Endodermal cell (in vitro differentiated cells): ENCODE measurements around the gene ARMH3. TPM values are rescaled to one million over a fixed set of nuclear protein-coding genes. Genes with fewer than 3 reads are reported as not detected.
A peak's percentile ranks its signal among the peaks of the same experiment; 100 is the strongest.

Experiments
- DNase-seq: peaks from one replicate; pipeline ENCODE4 v3.0.0-alpha.2; 2017
- H3K27ac ChIP-seq: 2 replicates; pipeline ENCODE4 v1.5.1; 2013; ENCODE audit warnings: mild to moderate bottlenecking, low read depth, low read length, moderate library complexity
- H3K27me3 ChIP-seq: 2 replicates; pipeline ENCODE4 v1.6.1; 2013; ENCODE audit warnings: mild to moderate bottlenecking, low read length, moderate library complexity; ENCODE audit not compliant: insufficient read depth, control insufficient read depth, poor library complexity, severe bottlenecking
- H3K36me3 ChIP-seq: 2 replicates; pipeline ENCODE4 v1.7.0; 2013; ENCODE audit warnings: mild to moderate bottlenecking, low read length, moderate library complexity; ENCODE audit not compliant: control insufficient read depth, insufficient read depth
- H3K4me1 ChIP-seq: one replicate; pipeline ENCODE4 v1.7.0; 2013; ENCODE audit warnings: low read length; ENCODE audit not compliant: control insufficient read depth, insufficient read depth
- H3K4me3 ChIP-seq: 2 replicates; pipeline ENCODE4 v1.5.1; 2013; ENCODE audit warnings: mild to moderate bottlenecking, low read length, moderate library complexity
- H3K9ac ChIP-seq: 2 replicates; pipeline ENCODE4 v1.6.1; 2013; ENCODE audit warnings: mild to moderate bottlenecking, low read length, moderate library complexity; ENCODE audit not compliant: poor library complexity, severe bottlenecking; ENCODE audit errors: extremely low read depth
- H3K9me3 ChIP-seq: 2 replicates; pipeline ENCODE4 v1.6.1; 2013; ENCODE audit warnings: mild to moderate bottlenecking, low read length, moderate library complexity; ENCODE audit not compliant: control insufficient read depth
- H3K27ac Mint-ChIP-seq: 2 replicates; pipeline ENCODE4 v1.8.0; 2020; ENCODE audit warnings: mixed read lengths
- H3K27me3 Mint-ChIP-seq: 2 replicates; pipeline ENCODE4 v1.8.0; 2021; ENCODE audit warnings: mild to moderate bottlenecking, mixed read lengths; ENCODE audit not compliant: insufficient read depth
- H3K36me3 Mint-ChIP-seq: 2 replicates; pipeline ENCODE4 v1.8.0; 2020; ENCODE audit warnings: low read depth, mixed read lengths
- H3K4me1 Mint-ChIP-seq: 2 replicates; pipeline ENCODE4 v1.8.0; 2020; ENCODE audit warnings: mixed read lengths
- H3K4me3 Mint-ChIP-seq: 2 replicates; pipeline ENCODE4 v1.8.0; 2020; ENCODE audit warnings: mild to moderate bottlenecking, moderate library complexity, mixed read lengths
- H3K9me3 Mint-ChIP-seq: 2 replicates; pipeline ENCODE4 v1.8.0; 2020; ENCODE audit warnings: mild to moderate bottlenecking, mixed read lengths
- WGBS, 2 experiments: methylation state at CpG; one replicate each; pipeline versions ENCODE4 v1.1.5 to v1.1.7; 2013; ENCODE audit warnings: missing lambda C conversion rate in 2 of 2, mixed read lengths in 1 of 2; ENCODE audit not compliant: insufficient coverage in 1 of 2, insufficient read length in 1 of 2; 5-methylcytosine and 5-hydroxymethylcytosine counted together
- total RNA-seq, 2 donors: library from RNA; stranded (reverse); fragmentation: NEBNext Ultra II Directional in 1 of 2; extraction: Animal tissue kit (Norgen Biotek cat#: 25700) in 1 of 2; gene quantifications; 2 replicates in 1 of 2; 3 replicates in 1 of 2; pipeline ENCODE4 v1.2.1, GENCODE V29; 2021
- TF ChIP-seq, protein P1 (sequence below): fragments of 200-600 bp; sonication (generic); conservative IDR thresholded peaks from 2 replicates; pipeline ENCODE4 v1.5.0; 2021; ENCODE audit warnings: antibody characterized with exemption, mild to moderate bottlenecking

ARMH3 gene
- total RNA-seq, 2 donors from 2014 or later: 18.0 to 19.7 TPM

DNA sequence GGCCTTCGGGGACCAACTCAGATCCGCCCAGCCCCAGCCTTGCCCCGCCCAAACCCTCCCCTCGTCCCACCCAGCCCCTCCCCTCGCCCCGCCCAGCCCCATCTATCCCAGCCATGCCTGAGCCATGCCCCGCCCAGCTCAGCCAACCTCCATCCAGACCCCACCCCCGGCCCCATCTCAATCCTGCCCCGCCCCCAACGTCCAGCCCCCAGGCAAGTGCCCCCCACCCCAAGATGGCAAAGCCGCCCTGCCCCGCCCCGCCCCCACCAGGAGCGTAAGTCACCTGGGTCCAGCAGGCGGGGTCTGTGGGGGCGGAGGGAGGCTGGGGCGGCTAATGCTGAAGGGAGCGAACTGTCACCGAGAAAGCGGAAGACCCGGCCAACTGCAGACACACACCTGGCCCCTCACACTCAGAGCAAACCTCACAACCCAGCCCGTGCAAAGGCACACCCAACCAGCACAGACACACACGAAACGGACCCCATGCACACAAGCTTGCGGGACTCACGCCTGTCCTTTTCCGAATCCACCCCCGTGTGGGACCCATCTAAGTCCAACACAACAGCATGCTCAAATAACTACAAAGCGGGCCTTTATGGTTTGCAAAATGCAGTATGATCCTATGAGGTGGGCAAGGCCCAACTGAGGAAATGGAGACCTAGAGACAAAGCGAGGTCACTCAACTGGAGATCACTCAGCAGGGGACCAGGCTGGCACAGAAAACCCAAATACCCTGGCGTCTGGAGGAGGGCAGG, 226.2 kb downstream of the ARMH3 start:
- 8 to 42% methylated on average over 2 to 23 of the region's 31 CpGs for WGBS, 2 experiments
- Mint-ChIP-seq H3K9me3 (no peaks in the 10 kb centered on the region), H3K4me1 (peaks cover 5% of the 10 kb centered on the region), H3K27ac (peak overlapping the region; percentile 81), H3K36me3 (no peaks in the 10 kb centered on the region), H3K4me3 (peak overlapping the region; percentile 66), H3K27me3 (peaks cover 13% of the 10 kb centered on the region)
- Histone ChIP-seq H3K9ac (no peak overlapping the region), H3K27ac (peak overlapping the region; percentile 22), H3K4me3 (peak overlapping the region; percentile 78), H3K27me3 (no peaks in the 10 kb centered on the region), H3K9me3 (no peaks in the 10 kb centered on the region), H3K4me1 (no peaks in the 10 kb centered on the region), H3K36me3 (no peaks in the 10 kb centered on the region)
- TF ChIP-seq, protein P1, sequence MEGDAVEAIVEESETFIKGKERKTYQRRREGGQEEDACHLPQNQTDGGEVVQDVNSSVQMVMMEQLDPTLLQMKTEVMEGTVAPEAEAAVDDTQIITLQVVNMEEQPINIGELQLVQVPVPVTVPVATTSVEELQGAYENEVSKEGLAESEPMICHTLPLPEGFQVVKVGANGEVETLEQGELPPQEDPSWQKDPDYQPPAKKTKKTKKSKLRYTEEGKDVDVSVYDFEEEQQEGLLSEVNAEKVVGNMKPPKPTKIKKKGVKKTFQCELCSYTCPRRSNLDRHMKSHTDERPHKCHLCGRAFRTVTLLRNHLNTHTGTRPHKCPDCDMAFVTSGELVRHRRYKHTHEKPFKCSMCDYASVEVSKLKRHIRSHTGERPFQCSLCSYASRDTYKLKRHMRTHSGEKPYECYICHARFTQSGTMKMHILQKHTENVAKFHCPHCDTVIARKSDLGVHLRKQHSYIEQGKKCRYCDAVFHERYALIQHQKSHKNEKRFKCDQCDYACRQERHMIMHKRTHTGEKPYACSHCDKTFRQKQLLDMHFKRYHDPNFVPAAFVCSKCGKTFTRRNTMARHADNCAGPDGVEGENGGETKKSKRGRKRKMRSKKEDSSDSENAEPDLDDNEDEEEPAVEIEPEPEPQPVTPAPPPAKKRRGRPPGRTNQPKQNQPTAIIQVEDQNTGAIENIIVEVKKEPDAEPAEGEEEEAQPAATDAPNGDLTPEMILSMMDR: no peak
- peak; percentile 94 for DNase-seq

DNA sequence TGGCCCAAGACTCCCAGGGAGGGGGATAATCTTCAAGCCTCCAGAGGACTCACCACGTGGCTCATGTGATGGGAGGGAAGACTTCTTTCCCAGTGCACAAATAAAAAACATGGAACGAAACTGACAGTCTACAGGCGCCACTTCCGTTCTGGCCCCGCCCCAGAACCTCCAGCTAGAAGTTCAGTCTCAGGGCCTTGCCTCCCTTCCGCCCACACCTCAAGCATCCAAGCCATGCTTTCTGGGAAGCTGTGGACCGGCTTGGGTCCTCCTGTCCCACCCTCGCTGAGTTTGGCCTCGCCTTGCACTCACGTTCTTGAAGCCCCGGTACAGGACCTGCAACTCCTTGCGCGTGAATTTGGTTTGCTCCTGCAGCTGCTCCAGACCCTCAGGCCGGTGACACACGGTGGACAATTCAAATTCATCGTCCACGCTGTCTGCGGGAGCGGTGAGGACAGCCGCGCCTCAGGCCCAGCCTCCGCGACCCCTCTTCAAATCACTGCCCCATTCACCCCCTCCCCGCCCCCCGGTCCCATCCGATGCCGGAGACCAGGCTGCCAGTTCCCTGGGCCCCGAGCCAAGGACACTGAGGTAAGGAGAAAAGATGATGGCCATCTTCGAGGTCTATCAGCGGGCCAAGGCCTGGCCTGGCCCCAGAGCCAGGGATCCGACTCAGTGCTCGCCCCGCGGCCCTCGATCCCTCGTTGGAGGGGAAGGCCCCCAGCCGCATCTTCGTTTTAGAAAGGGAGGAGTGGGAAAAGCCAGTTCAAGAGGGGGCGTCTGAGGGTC, 227.0 kb downstream of the ARMH3 start:
- no peaks in the 10 kb centered on the region for H3K4me1 ChIP-seq
- no peak for DNase-seq
- no peaks in the 10 kb centered on the region for H3K27me3 ChIP-seq
- H3K9me3 ChIP-seq: no peaks in the 10 kb centered on the region
- 74 to 87% methylated on average over 27 to 37 of the region's 39 CpGs for WGBS, 2 experiments
- peaks cover 13% of the 10 kb centered on the region for H3K27me3 Mint-ChIP-seq
- H3K9me3 Mint-ChIP-seq: no peaks in the 10 kb centered on the region
- H3K27ac Mint-ChIP-seq: no peak overlapping the region
- no peak overlapping the region for H3K4me3 ChIP-seq
- no peaks in the 10 kb centered on the region for H3K36me3 Mint-ChIP-seq
- TF ChIP-seq, protein P1: no peak
- H3K36me3 ChIP-seq: no peaks in the 10 kb centered on the region
- H3K4me3 Mint-ChIP-seq: peak overlapping the region; percentile 66
- H3K9ac ChIP-seq: no peak overlapping the region
- H3K27ac ChIP-seq: no peak overlapping the region
- H3K4me1 Mint-ChIP-seq: peaks cover 5% of the 10 kb centered on the region

DNA sequence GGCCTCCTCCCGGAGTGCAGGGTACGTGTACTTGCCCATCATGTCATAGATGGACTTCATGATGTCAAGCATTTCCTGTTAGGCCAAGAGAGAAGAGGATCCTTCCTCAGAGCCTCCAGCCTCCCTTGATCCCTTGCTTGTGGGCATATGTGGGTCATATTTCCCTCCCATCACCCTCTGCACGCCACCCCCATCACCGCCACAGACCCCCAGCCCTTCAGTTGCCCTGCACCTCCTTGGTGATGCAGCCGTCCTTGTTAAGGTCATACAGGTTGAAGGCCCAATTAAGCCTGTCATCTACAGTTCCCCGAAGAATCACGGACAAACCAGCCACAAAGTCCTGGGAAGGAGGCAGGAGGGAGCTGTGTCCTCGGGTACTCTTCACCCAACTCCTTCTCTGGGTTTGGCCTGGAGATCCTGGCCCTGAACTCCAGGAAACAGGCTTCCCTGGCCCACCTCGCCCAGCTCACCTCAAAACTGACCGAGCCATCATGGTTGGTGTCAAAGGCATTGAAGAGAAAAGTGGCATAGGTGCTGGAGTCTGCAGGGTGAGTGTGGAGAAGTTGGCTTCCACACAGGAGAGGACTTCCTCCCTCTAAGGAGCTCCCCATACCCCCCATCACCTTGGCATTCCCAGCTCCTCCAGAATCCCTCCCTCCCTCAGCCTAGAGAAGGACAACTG, 227.9 kb downstream of the ARMH3 start:
- TF ChIP-seq, protein P1: no peak
- H3K4me3 Mint-ChIP-seq: no peak overlapping the region

More for the DNA sequence above, 227.9 kb downstream of the ARMH3 start:
- peak; percentile 25 for DNase-seq
- H3K9me3 Mint-ChIP-seq: no peaks in the 10 kb centered on the region
- Histone ChIP-seq H3K4me1 (no peaks in the 10 kb centered on the region), H3K9me3 (no peaks in the 10 kb centered on the region), H3K9ac (no peak overlapping the region), H3K27ac (no peak overlapping the region), H3K36me3 (no peaks in the 10 kb centered on the region), H3K4me3 (no peak overlapping the region), H3K27me3 (no peaks in the 10 kb centered on the region)
- no peaks in the 10 kb centered on the region for H3K36me3 Mint-ChIP-seq
- no peak overlapping the region for H3K27ac Mint-ChIP-seq
- H3K4me1 Mint-ChIP-seq: peaks cover 5% of the 10 kb centered on the region
- 91 to 97% methylated on average over 5 to 10 of the region's 10 CpGs for WGBS, 2 experiments
- peaks cover 9% of the 10 kb centered on the region for H3K27me3 Mint-ChIP-seq
